GM18526 (cell line): Measurements from ENCODE around the gene COL6A5.

Experiments
- POLR2A ChIP-seq: IDR thresholded peaks from 3 replicates; pipeline ENCODE4 v1.6.1; 2011; ENCODE audit not compliant: insufficient read length; ENCODE audit errors: extremely low read depth

The COL6A5 gene

DNA sequence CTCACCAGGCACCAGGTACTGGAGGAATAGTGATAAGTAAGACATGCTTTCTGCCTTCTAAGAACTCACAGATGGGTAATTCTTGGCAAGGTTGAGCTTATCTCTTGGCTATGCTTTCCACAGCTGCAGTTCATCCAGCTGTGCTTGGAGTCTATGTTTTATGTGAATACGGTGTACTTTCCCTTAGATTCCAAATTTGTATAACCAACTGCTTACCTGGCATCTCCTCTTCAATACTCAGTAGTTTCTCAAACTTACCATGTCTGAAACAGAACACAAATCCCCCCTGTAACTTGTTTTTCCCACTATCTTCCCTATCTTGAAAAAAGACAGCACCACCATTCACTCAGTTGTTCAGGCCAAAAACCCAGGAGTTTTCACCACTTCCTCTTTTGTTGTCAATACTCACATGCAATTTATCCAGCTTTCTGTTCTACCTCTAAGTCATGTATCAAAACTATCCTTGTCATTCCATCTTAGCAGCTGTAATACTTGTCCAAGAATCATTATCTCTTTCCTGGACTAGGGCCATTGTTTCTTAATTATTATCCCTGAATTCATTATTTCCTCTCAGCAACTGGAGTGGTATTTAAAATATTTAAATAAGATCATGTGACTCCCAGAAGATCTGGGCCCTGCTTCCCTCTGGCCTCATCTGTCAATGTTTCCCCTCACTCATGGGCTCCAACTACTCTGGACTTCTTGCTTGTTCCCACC is 32.6 kb downstream of the COL6A5 start:
- TF ChIP-seq POLR2A: no peak

DNA sequence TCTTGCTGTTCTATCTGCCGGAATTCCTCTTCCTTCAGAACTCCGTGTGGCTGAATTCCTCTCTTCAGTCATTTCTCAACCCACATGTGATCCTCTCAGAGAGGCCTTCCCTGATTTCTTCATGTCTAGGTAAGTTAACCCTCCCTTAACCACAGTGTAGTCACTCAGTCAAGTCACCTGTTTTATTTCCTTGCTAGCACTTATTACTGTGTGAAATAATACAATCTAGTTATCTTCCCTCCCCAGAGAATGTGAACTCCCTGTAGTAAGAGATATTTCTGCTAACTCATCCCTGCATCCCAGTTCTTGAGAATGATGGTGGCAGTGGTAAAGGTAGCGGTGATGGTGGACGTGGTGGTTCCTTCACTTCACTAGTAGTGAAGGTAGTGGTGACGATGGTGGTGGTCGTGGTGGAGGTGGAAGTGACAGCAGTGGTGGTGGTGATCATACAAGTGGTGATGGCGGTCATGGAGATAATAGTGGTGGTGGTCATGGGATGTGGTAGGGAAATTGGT is 33.3 kb downstream of the COL6A5 start:
- no peak for TF ChIP-seq POLR2A

- TF ChIP-seq POLR2A: no peak
Observed at GRCh38 chr3:130379274-130379673, 33.8 kb downstream of the COL6A5 start.

DNA sequence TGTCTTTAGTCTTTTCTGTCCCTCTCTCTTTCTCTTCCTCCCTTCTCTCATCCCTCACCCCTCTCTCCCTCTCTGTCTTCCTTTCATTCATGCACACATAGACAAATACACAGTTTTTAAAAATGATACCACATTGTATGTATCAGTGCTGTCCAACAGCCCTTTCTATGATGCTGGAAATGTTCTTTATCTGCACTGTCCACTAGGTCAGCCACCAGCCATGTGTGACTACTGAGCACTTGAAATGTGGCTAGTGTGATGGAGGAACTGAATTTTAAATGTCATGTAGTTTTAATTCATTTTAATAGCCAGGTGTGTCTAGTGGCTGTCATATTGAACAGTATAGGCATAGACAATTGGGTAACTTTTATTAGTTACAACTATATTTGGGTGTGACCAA is 34.9 kb downstream of the COL6A5 start:
- TF ChIP-seq POLR2A: no peak

GRCh38 chr3:130383424-130383823 is 38.0 kb downstream of the COL6A5 start:
- no peak for TF ChIP-seq POLR2A

GRCh38 chr3:130384476-130385025 is 39.1 kb downstream of the COL6A5 start:
- TF ChIP-seq POLR2A: no peak

GRCh38 chr3:130386604-130387263 is 41.3 kb downstream of the COL6A5 start:
- no peak for TF ChIP-seq POLR2A

DNA sequence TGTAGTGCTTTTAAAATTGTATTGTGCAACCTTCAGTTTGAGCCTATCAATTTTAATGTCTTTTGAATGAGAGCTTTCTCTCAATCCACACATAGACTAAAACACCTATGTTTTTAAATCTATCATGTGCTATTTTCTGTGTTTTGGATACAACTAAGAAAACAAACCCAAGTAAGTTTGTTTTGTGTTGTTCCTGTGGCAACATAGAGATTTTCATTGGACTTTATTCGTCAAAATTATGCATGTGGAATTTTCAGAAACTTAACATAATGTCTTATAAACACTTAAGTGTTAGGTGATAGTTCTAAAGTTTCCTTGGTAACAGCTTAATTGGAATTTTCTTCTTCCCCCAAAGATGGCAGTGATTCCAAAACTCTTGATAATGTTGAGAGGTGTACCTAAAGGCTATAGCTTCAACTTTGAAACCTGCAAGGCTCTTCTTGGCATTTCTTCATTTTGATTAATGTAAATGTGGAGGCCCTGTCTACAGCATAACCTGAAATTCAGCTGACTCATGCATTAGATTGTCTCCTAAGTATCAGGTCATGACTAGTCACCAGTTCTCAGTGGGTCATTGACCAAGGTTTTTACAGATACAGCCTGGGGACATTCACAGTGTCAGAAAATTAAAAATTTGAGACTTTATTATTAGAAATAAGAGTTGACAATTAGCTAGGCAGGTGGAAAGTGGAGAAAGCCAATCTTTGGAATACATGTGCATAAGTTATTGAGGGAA is 44.4 kb downstream of the COL6A5 start:
- TF ChIP-seq POLR2A: no peak

DNA sequence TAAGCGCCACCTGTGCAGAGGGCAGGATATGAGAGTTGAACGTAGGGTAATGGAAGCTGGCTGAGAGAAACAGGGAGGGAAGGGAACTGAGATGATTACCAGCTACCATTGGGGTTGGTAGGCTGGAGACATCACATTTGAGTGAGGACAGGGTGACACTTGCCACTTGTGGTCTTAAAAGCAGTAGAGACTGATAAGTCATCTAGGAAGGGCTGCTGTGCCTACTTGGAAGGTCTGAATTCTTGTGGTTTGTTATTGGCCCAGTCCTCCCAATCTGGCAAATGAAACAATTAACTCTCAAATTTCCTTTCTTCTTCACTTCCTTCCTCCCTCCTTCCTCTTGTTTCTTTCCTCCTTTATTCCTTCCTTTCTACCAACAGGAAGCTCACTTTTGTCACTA is 46.8 kb downstream of the COL6A5 start:
- no peak for TF ChIP-seq POLR2A

- no peak for TF ChIP-seq POLR2A
Observed at GRCh38 chr3:130393594-130393993, 48.1 kb downstream of the COL6A5 start.

- no peak for TF ChIP-seq POLR2A
Observed at GRCh38 chr3:130395331-130395730, 49.9 kb downstream of the COL6A5 start.

DNA sequence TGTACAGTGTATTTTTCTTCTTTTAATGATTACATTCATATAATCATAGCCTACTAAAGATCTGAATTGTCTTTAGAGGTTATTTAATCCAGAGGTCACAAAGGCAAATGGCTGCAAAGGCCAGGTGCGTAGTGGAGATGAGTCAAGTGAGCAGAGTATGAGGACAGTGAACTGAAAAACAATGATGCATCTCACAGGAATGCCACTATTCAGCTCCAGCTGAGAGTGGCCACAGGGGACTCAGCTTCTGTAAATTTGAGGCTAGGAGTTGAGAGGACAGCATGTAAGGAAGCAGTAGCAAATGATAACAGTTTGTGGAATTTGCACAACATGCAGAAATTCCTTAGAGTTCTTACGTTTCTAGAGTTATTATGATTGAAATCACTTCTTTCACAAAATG is 50.4 kb downstream of the COL6A5 start:
- no peak for TF ChIP-seq POLR2A

- TF ChIP-seq POLR2A: no peak
Observed at GRCh38 chr3:130404401-130404800, 58.9 kb downstream of the COL6A5 start.

DNA sequence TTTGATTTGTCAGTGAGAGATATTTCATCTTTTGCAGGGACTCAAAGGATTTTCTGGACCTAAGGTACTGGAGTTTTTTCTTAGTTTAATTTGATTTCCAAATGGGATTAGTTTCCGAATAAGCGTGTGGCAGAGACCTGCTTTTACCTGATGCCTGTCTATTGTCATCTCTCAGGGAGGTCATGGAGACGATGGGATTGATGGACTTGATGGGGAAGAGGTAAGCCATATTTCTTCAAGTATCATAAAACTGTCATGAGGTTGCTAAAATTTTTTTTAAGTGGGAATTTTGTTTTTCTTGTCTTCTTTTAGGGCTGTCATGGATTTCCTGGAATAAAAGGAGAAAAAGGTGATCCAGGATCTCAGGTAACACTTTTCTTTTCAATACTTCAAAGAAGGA is 60.5 kb downstream of the COL6A5 start:
- no peak for TF ChIP-seq POLR2A

GRCh38 chr3:130411320-130411719 is 65.8 kb downstream of the COL6A5 start:
- TF ChIP-seq POLR2A: no peak

GRCh38 chr3:130412991-130413560 is 67.6 kb downstream of the COL6A5 start:
- TF ChIP-seq POLR2A: no peak

- TF ChIP-seq POLR2A: no peak
Observed at GRCh38 chr3:130414457-130414856, 69.0 kb downstream of the COL6A5 start.
